HG02610 (cell line): ENCODE measurements around the gene THSD7A.

Experiments used
- ATAC-seq: cut with Tn5 transposase; IDR thresholded peaks from one replicate; pipeline ENCODE4 v1.9.1; 2021; ENCODE audit warnings: mild to moderate bottlenecking, moderate library complexity; ENCODE audit not compliant: unreplicated experiment

Gene THSD7A

DNA sequence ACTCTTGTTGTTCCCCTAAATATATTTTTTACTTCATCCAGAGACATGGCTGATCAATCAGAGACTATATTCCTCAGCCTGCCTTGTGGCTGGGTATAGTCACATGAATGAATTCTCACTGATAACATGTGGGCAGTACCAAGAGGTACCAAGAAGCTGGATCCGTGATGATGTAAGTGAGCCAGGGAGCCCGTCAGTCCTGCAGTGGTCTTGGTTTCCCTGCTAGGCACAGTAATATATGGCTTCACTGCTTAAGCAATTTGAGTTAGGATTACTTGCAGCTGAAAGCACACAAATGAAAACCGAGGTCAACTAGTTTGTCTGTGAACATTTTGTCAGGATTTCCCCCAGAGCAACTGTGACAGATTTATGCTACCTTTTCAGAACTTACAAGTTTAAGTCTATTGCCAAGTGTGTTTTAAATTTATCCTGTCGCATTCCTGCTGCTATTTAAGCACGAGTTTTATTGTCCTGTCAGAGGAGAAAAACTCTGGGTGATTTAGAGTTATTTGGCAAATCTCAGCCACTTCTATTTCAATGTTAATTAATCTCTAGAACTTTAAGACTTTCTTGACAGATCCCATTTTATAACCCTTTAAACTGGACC is 476.5 kb downstream of the THSD7A start:
- no peak for ATAC-seq

DNA sequence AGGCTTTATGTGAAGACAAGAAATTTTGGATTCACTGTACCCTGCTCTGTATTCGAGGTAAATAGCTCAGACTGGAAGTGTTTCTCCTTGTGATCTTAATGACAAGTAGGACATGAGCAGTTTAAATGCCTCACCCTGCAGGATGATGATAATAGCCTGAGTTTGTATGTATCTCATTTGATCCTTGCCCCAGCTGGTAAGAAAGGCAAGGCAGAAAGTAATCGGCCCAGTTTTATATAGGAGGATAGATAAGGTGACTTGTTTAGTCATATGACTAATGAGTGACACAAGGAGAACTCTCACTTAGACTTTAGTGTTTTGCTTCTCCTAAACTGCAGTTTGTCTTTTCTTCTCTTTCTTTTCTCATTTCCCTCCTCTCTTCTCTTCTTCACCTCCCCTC is 485.7 kb downstream of the THSD7A start:
- ATAC-seq, result no peak

DNA sequence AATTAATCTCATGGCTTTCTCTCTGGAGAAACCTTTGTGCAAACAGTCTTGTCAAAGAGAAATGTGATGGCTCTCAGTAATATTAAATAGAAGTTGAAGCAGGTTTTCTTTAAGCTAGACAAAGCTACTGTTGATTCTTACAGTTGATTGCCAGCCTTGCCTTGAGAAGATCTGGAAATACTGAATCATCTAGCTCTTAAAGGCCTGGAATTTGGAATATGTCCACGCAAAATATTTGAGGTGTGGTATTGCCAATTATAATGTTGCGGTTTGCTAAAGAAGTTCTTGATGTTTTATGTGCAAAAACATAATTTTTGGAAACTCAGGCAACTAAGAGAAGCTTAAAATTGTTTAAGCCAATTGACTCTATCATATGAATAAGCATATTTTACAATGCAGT is 486.4 kb downstream of the THSD7A start:
- no peak for ATAC-seq

DNA sequence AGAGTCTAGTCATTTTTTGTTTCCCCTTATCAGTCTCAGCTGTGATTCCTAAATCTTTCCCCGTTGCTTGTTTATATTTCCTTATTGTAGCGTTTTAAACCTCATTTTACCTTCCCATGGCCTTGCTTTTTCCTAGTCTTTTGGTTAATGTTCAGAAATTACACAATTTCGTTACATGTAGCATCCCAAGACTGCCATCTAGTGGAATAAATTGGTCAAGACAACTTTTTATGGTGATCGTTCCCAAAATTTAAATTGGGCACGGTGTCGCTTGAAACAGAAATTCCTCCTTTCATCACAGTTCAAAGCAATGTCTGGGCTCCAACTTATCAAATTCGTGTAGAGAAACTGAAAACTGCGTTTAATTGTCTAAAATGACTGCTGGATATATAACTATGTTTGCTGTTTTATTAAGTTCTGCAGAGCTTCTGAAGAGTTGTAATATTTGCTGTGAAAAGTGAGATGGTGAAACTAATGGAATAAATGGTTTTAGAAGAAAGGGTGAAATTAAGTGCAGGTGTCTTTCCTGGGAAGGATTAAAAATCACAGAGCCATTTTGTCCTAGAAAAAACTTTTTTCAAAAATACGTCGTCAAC is 488.1 kb downstream of the THSD7A start:
- ATAC-seq, result no peak

DNA sequence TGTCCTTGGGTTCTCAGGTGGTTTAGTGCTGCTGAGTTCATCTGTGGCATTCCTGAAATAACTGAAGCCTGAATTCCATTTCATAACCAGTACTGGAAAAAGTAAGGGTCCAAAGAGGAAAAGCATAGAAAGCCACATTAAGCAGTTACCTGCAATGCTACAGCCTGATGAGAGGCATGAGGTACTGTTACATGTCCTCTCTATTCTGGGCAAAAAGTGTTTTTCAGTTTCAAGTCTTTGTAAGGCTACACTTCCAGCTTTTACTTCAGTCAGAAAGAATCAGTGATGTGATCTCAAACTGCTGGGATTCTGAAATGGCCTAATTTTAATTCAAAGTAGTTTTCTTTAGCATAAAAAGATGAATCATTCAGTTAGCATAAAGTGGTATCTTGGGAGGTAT is 488.9 kb downstream of the THSD7A start:
- no peak for ATAC-seq

DNA sequence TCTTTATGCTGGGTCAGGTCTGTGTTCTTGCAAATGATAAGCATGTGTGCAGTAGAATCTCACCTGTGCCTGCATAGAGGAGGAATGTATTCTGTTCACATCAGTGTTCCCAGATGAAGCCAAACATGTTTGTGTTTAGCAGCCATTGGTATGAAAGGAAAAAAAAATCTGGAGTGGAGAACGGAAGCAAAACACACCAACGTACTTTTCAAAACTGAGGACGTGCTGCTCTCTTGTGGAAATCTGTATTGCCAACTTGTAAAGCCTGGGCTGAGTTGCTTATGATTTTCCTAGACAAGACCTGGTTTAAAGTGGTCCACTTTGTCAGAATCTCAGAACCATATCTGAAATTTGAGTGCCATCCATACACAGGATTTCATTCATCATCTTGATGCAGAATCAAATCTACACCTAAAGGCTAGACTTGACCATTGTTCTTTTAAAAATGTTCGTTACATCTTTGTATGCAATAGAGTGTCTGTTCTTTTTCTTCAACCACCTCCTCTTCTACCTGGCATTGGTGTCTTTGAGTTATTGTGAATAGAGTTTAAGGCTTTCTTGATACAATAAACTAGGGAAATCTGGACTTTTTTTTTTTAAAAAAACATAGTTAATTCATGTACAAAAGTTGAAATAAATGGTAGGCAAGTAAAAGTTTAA is 490.6 kb downstream of the THSD7A start:
- ATAC-seq, result no peak

DNA sequence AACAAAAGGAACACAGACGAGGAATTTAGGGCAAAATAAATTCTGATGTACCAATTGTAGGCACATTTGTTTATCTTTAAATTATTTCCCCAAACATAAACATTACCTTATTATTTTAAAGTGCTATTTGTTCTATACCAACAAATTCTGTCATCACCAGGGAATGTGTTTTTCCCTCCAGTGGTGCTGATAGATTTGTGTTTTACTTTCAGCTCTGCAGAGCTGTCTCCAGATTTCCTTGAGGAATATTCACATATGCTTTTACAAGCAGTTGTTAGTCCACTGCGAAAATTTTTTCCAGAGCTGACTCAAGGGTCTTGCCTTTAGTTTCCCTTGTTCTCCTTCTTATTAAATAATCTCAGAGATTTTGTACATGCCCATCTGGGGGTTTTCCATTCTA is 495.6 kb downstream of the THSD7A start:
- ATAC-seq, result no peak

DNA sequence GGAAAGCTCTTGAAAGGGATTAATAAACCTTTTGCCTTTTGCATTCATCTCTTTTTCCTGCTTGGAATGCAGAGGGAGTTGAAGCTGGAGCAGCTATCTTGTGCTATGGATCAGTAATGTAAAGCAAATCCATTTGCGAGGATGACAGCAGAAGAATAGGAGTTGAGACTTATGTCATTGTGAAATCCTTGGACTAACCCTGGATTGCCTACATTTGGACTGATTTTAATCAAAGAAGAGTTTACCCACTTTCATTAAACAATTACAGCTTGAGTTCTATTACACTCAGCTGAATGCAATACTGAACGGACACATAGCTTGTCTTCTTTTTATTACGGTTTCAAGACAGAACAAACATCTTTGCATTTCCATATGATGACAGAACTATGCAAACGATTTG is 496.1 kb downstream of the THSD7A start:
- ATAC-seq, result no peak

DNA sequence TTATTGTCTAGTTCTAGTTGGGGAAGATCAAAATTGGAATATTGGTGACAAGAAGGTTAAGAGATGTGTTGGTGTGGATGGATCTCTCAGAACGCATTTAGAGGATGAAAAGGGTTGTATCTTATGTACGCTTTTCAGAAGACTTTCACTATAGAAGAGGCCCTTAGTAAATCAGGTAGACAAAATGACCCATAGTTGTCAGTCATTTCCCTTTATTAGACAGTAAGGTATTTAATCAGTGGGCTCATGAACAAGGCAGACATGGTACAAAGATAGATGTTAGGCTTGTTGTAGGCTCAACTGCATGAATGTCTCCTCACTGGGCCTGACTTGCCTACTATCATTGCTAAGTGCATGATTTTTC is 499.2 kb downstream of the THSD7A start:
- ATAC-seq, result peak; percentile 31

DNA sequence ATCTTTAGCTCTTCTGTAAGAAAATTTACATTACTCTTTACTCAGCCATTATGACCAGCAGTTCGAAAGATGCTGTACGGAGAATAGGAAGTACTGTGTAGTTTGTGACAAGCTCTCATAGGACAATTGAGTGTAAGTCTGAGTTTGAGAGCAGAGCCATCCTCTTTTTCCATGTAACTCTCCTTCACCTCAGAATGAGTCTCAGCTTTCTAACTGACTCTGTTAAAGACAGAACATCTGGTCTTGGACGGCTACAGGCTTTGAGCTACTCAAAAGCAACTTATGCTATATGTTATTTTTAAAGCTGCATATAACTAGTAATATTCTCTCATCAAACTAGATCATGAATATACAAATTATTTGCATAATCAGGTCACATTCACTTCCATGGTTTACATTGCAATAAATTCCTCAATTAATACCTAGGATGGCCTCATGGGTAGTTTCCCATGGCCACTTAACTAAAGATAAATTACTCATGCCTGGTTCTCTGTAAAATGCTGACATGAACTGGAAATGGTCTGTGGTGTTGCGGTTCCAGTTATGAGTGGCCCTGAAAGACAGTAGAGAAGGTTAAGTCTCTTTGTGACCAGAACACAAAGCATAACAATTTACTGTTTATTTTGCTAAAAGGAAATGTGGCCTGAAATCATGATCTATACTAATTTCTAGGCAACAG is 499.7 kb downstream of the THSD7A start:
- ATAC-seq, result peak; percentile 94

DNA sequence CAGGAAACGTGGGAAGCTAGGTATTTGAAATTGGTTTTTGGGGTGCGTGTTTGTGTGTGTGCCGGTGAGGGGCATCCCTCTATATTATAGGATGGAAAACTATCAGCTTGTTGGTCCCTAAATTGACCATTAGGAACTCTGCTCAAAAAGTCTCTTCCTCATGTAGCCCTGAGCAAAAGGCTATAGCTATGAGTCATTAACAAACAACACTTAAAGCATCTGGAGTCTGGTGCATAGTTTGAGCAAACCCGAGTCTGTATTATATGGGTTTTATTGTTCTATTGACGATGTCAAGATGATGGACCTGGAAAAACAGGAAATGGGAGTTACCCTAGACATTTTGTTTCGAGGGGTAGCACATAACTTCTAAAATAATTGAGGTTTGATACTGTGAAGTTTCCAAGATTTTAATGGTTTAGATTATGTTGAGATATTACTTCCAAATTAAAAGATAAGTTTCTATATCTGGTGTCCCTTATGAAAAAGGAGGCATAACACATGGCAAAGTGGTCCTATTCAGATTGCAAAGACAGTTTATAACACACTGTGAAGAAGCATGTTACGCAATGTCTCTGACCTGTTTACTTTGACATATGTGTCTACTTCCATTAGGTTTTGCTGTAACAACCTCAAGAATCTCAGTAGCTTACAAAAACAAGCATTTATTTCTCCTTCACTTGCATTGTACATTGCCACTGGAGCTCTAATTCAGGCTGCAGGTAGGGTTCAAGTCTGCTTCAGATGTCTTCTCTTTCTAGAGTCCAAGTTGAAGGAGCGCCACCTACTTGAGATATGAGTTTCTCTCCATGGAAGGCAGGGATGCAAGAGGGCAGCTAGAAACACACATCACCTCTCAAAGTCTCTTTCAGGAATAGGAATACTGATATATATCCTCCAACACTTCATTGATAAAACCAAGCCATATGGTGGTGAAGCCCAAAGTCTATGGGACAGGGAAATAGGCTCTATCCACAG is 500.6 kb downstream of the THSD7A start:
- no peak for ATAC-seq

DNA sequence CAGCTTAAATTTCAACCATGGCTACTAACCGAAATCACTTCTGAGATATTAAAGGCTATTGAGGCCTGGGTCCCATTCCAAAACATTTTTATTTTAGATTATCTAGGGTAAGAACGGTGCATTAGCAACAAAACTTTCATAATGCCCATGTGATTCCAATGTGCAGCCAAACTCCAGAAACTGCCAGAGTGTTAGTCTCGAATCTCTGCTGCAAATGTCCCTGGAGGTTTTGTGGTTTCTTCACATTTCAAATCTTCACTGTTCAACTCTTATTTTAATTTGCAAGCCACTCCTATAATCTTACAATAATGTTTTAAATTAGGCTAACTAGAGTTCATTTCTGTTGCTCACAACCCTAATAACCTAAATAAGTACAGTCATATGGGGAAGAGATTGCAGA is 501.3 kb downstream of the THSD7A start:
- no peak for ATAC-seq

DNA sequence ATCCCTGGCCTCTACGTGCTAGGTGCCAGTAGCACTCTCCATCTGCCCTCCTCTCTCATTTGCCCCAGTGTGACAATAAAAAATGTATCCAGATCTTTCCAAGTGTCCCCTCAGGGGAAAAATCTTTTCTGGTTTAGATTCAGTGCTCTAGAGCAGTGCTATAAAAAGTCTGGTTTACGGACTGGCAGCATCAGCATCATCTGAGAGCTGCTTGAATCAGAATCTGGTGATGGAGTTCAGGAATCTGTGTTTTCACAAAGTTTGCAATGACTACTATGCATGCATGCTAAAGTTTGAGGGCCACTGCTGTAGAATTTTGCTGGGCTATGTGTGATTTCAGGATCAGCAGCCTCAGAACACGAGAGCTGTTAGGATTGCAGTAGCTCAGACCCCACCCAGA is 501.8 kb downstream of the THSD7A start:
- no peak for ATAC-seq

DNA sequence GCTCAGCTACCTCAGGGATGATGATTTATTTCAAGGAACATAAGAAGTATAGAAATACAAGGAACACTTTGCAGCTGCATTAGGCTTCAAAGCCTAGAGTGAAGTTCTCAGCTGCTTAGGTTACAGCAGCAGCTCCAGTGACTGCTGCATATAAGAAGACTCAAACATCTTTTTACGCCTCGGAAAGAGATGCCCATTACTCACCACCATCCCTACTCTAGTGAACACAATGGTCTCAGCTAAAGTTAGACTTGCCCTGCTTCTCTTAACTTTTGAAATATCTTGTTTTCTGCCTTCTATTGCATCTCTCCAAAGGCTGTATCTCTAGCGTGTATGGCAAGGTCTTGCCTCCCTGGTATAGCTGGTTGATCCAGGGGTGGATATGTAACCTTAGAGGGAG is 502.4 kb downstream of the THSD7A start:
- ATAC-seq, result no peak

DNA sequence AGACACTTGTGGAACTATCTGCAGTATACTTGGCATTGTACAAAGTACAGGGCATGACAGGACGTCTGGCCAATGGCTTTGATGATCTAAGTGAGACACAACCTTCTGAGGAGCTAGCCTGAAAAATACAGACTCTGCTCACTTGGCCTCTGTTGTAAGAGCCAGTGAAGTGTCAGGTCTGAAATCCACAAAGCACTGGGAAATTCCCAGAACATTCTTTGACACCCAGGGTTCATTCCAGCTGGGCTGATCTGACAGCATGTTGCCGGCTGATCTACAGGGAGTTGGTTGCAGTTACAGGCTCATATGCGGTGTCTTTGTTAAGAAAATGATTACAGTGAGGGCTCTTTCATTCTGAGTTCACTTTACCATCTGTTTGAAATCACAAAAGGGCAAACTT is 503.7 kb downstream of the THSD7A start:
- ATAC-seq, result peak; percentile 30

DNA sequence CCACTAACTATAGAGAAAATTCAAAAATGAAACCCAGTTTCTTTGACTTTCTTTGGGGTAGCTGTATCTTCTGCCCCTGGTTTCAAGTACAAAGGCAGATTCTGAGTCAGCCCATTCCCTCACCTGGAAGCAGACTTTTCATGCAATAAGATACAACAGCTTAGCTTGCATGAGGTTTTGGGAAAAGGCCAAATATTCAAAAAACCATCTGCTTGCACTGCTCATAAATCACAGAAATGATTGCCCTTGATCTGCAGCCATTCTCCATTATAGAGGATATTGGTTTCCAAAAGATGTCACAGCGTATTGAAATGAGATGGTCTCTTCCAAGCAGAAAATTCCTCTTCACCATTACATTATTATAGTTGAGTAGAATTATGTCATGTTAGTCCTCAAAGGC is 504.4 kb downstream of the THSD7A start:
- no peak for ATAC-seq
